OCI-LY7 (cell line): Measurements from ENCODE around the gene MN1. TPM values are rescaled to one million over a fixed set of nuclear protein-coding genes. Genes with fewer than 3 reads are reported as not detected.

ENCODE experiments used
- BruUV-seq: library from RNA; stranded (reverse); fragments of 400-500 nt; replicated peaks from 2 replicates; lab custom pipeline; 2021; lab: Mats Ljungman, UMichigan
- CTCF ChIA-PET: fragments of 300-600 bp; sonication (Branson Sonifier 250); formaldehyde crosslinking; loops from one replicate; lab custom pipeline; 2022; ENCODE audit warnings: antibody characterized with exemption; ENCODE audit not compliant: unreplicated experiment; lab: Charles Lee
- POLR2A ChIA-PET: fragments of 300-600 bp; sonication (Branson Sonifier 250); formaldehyde crosslinking; loops from one replicate; lab custom pipeline; 2022; ENCODE audit warnings: antibody characterized with exemption; lab: Charles Lee
- DNase-seq: peaks from one replicate; pipeline ENCODE4 v3.0.0-alpha.2; 2015; ENCODE audit warnings: low spot score
- H2AFZ ChIP-seq: fragments of 200-600 bp; sonication (generic), shearing (Covaris generic); 2 replicates; pipeline ENCODE4 v1.6.1; 2014; ENCODE audit warnings: mild to moderate bottlenecking, antibody characterized with exemption, low read length, moderate library complexity
- H3K27ac ChIP-seq: fragments of 200-600 bp; sonication (generic); 2 replicates; pipeline ENCODE4 v1.5.1; 2014; ENCODE audit warnings: mixed run types, low read depth, mild to moderate bottlenecking, moderate library complexity, low read length, inconsistent platforms; ENCODE audit not compliant: poor library complexity, severe bottlenecking
- H3K36me3 ChIP-seq: fragments of 200-600 bp; sonication (generic); 2 replicates; pipeline ENCODE4 v1.6.1; 2014; ENCODE audit warnings: mild to moderate bottlenecking, antibody characterized with exemption, low read length, moderate library complexity, mixed read lengths; ENCODE audit not compliant: insufficient read depth
- H3K4me1 ChIP-seq: fragments of 200-600 bp; sonication (generic); 2 replicates; pipeline ENCODE4 v1.5.1; 2014; ENCODE audit warnings: mild to moderate bottlenecking, low read length; ENCODE audit not compliant: insufficient read depth, poor library complexity, severe bottlenecking
- H3K4me2 ChIP-seq: fragments of 200-600 bp; sonication (generic); 2 replicates; pipeline ENCODE4 v1.6.1; 2014; ENCODE audit warnings: mild to moderate bottlenecking, low read length
- H3K4me3 ChIP-seq: fragments of 200-600 bp; sonication (generic); 2 replicates; pipeline ENCODE4 v1.5.1; 2014; ENCODE audit warnings: mild to moderate bottlenecking, low read depth, low read length; ENCODE audit not compliant: poor library complexity, severe bottlenecking
- H3K79me2 ChIP-seq: fragments of 200-600 bp; sonication (generic); 2 replicates; pipeline ENCODE4 v1.6.1; 2016; ENCODE audit warnings: low read depth, mild to moderate bottlenecking, low read length, moderate library complexity, mixed read lengths; ENCODE audit not compliant: insufficient read depth
- H3K9me2 ChIP-seq: fragments of 200-600 bp; sonication (generic); 2 replicates; pipeline ENCODE4 v1.6.1; 2016; ENCODE audit warnings: mild to moderate bottlenecking, low read length, mixed read lengths; ENCODE audit not compliant: insufficient read depth
- H3K9me3 ChIP-seq: fragments of 200-600 bp; sonication (generic); 2 replicates; pipeline ENCODE4 v1.6.1; 2014; ENCODE audit warnings: mild to moderate bottlenecking, mixed run types, low read length, mixed read lengths
- H4K20me1 ChIP-seq: fragments of 200-600 bp; sonication (generic); 2 replicates; pipeline ENCODE4 v1.6.1; 2014; ENCODE audit warnings: mild to moderate bottlenecking, antibody characterized with exemption, low read length, moderate library complexity, mixed read lengths; ENCODE audit not compliant: insufficient read depth
- CTCF ChIP-seq: fragments of 200-600 bp; sonication (generic); conservative IDR thresholded peaks from 2 replicates; pipeline ENCODE4 v1.5.1; 2014; ENCODE audit warnings: mild to moderate bottlenecking, antibody characterized with exemption, low read length, moderate library complexity, mixed read lengths
- EZH2phosphoT487 ChIP-seq: fragments of 200-600 bp; sonication (generic); IDR thresholded peaks from 2 replicates; pipeline ENCODE4 v1.6.1; 2018; ENCODE audit warnings: low read depth, borderline replicate concordance, mild to moderate bottlenecking, mixed run types, antibody characterized with exemption, low read length, moderate library complexity, mixed read lengths
- intact Hi-C: fragments of 100-400 bp; cut with micrococcal nuclease; formaldehyde crosslinking; loops from one replicate; pipeline ENCODE4 v1.10.0; 2022; ENCODE audit not compliant: unreplicated experiment
- total RNA-seq, 2 experiments: library from RNA; depleted of rRNA in 1 of 2; stranded (reverse); fragments of >200 nt in 1 of 2; shearing (Covaris generic) in 1 of 2; gene quantifications; 2 replicates each; pipeline ENCODE4 v1.2.3, GENCODE V29; 2014 to 2022

The MN1 gene
- total RNA-seq, 2 experiments from 2014 or later: 0.47 TPM; not detected in 1

GRCh38 chr22:27816552-27816951, 15.0 kb upstream of the MN1 start:
- Histone ChIP-seq H3K9me3 (no peaks in the 10 kb centered on the region), H3K79me2 (no peaks in the 10 kb centered on the region), H3K9me2 (no peaks in the 10 kb centered on the region), H3K4me2 (no peak overlapping the region), H4K20me1 (no peaks in the 10 kb centered on the region), H3K4me1 (no peaks in the 10 kb centered on the region), H2AFZ (no peak overlapping the region), H3K36me3 (no peaks in the 10 kb centered on the region), H3K27ac (no peak overlapping the region), H3K4me3 (no peak overlapping the region)
- TF ChIP-seq CTCF: no peak
- no peak for TF ChIP-seq EZH2phosphoT487
- BruUV-seq: no TSS peak
- DNase-seq: no peak
- ChIA-PET CTCF (no interaction called here), POLR2A (no interaction called here)
- intact Hi-C loops: no loop called here

GRCh38 chr22:27815826-27816530, 14.4 kb upstream of the MN1 start:
- intact Hi-C loops: no loop called here
- DNase-seq: no peak
- no TSS peak for BruUV-seq

More at GRCh38 chr22:27815826-27816530, 14.4 kb upstream of the MN1 start:
- H3K4me1 ChIP-seq: no peaks in the 10 kb centered on the region
- ChIA-PET CTCF (no interaction called here), POLR2A (no interaction called here)
- H3K9me2 ChIP-seq: no peaks in the 10 kb centered on the region
- TF ChIP-seq CTCF: no peak
- no peak for TF ChIP-seq EZH2phosphoT487
- H3K36me3 ChIP-seq: no peaks in the 10 kb centered on the region
- no peak overlapping the region for H2AFZ ChIP-seq
- no peaks in the 10 kb centered on the region for H4K20me1 ChIP-seq
- no peaks in the 10 kb centered on the region for H3K9me3 ChIP-seq
- no peaks in the 10 kb centered on the region for H3K79me2 ChIP-seq
- H3K4me2 ChIP-seq: no peak overlapping the region
- no peak overlapping the region for H3K27ac ChIP-seq
- H3K4me3 ChIP-seq: no peak overlapping the region
